ENCODE measurements around the gene TOM1. TPM values are rescaled to one million over a fixed set of nuclear protein-coding genes. Genes with fewer than 3 reads are reported as not detected.

The TOM1 gene
- total and polyA plus RNA-seq, 2 of the 13 experiments (the other 11 are each of a cell fraction or from before 2014, with no cell fraction given) = 30.8 to 87.3 TPM

DNA sequence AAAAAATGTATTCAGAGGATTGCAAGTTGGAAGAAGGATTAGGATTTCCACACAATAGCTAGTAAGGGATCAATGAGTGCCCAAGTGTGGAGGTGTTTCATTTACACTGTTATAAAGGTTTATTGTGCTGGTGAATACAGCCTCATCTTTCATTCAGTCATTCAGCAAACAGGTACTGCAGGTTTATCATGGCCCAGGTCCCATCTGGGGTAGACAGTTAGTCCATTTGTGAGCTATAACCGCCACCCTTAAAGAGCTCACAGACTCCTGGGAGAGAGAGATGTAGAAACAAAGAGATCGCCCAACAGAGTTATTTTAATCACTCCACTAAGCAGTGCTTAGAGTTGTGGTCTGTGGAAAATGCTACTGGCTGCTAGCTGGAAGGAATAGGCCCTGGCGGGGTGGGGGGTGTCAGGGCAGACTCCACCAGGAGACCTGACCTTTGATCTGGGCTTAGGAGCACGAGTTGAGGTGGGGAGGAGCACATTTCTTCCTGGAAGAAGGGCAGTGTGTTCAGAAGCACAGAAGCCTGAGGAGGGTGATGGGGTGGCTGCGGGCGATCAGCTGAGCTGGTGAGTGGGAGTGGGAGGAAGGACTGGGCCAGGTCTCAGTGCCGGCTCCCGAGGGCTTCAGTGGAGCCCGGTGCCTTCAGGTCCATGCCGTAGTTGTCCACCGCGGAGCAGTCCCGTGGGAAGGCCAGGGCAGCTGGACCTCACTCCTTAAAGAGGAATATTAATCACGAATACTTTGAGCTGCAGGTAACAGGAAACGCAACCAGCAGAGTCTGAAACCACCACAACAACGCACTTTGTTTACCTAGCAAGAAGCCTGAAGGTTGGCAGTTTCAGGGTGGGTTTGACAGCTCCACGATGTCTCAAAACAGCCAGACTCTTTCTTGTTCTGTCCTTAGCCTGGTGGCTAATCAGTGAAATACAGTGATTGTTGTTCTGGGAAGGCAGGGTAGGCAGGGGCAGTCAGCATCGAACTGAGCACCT is 11.2 kb downstream of the TOM1 start (continued):
- TF ChIP-seq ZFP82 (CRISPR knock-in tag; IDR thresholded peaks at IDR 0.05; ENCODE audit: borderline replicate concordance) = no peak
- no peak for TF ChIP-seq ZNF264 (CRISPR knock-in tag; IDR thresholded peaks at IDR 0.05)
- TF ChIP-seq ZNF83 (CRISPR knock-in tag; IDR thresholded peaks at IDR 0.05; ENCODE audit: borderline replicate concordance) = no peak
- peak; percentile 37; the same call in 1 of the 2 replicates for TF ChIP-seq NFKBIZ (CRISPR knock-in tag; IDR thresholded peaks at IDR 0.05)
- TF ChIP-seq YY1 (IDR thresholded peaks at IDR 0.05; ENCODE audit: insufficient read depth, insufficient replicate concordance, low read depth, low read length) = no peak
- TF ChIP-seq, protein P1, sequence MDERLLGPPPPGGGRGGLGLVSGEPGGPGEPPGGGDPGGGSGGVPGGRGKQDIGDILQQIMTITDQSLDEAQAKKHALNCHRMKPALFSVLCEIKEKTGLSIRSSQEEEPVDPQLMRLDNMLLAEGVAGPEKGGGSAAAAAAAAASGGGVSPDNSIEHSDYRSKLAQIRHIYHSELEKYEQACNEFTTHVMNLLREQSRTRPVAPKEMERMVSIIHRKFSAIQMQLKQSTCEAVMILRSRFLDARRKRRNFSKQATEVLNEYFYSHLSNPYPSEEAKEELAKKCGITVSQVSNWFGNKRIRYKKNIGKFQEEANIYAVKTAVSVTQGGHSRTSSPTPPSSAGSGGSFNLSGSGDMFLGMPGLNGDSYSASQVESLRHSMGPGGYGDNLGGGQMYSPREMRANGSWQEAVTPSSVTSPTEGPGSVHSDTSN (CRISPR knock-in tag; IDR thresholded peaks at IDR 0.05) = no peak
- TF ChIP-seq XRCC5 (optimal IDR thresholded peaks at IDR 0.05; ENCODE audit: low read length) = peak; percentile 22
- TF ChIP-seq MAZ (IDR thresholded peaks at IDR 0.05; ENCODE audit: borderline replicate concordance, low read depth, low read length) = no peak; the same call in 1 of the 2 replicates
- no peak for TF ChIP-seq MAZ (CRISPR knock-in tag; IDR thresholded peaks at IDR 0.05; ENCODE audit: low read depth)
- peak; percentile 27 for TF ChIP-seq ZNF883 (CRISPR knock-in tag; IDR thresholded peaks at IDR 0.05; ENCODE audit: not compliant biosample characterization)
- 0 out of 2 replicates have a peak, but pooled peaks have one; percentile 23 for TF ChIP-seq HDAC1 (CRISPR knock-in tag; IDR thresholded peaks at IDR 0.05)
- TF ChIP-seq ZSCAN25 (CRISPR knock-in tag; IDR thresholded peaks at IDR 0.05) = no peak
- TF ChIP-seq CHCHD3 (CRISPR knock-in tag; IDR thresholded peaks at IDR 0.05) = no peak
- TF ChIP-seq HNRNPK (IDR thresholded peaks at IDR 0.05; ENCODE audit: low read depth, low read length, poor library complexity, severe bottlenecking) = no peak
- TF ChIP-seq IRX3 (CRISPR knock-in tag; IDR thresholded peaks at IDR 0.05; ENCODE audit: borderline replicate concordance, low read depth) = no peak
- no peak for TF ChIP-seq ZNF460 (CRISPR knock-in tag; IDR thresholded peaks at IDR 0.05; ENCODE audit: borderline replicate concordance)
- TF ChIP-seq RCOR2 (CRISPR knock-in tag; IDR thresholded peaks at IDR 0.05) = no peak
- TF ChIP-seq BORCS8-MEF2B (CRISPR knock-in tag; IDR thresholded peaks at IDR 0.05) = 0 out of 2 replicates have a peak, but pooled peaks have one; percentile 23
- no peak for TF ChIP-seq CEBPB (IDR thresholded peaks at IDR 0.05; ENCODE audit: borderline replicate concordance, low read depth, low read length)
- TF ChIP-seq ZNF552 (CRISPR knock-in tag; IDR thresholded peaks at IDR 0.05; ENCODE audit: borderline replicate concordance) = no peak
- peak; percentile 30; the same call in 1 of the 2 replicates for TF ChIP-seq ZFY (CRISPR knock-in tag; IDR thresholded peaks at IDR 0.05)
- no peak for TF ChIP-seq ZNF274 (CRISPR knock-in tag; IDR thresholded peaks at IDR 0.05)
- TF ChIP-seq U2AF1 (optimal IDR thresholded peaks at IDR 0.05; ENCODE audit: low read depth, low read length) = no peak
- TF ChIP-seq ZNF547 (CRISPR knock-in tag; IDR thresholded peaks at IDR 0.05) = no peak
- TF ChIP-seq E2F2 (CRISPR knock-in tag; IDR thresholded peaks at IDR 0.05; ENCODE audit: borderline replicate concordance) = no peak
- TF ChIP-seq CTCF (CRISPR knock-in tag; IDR thresholded peaks at IDR 0.05) = no peak
